ENCODE results near the gene JMJD7.

JMJD7 gene

DNA sequence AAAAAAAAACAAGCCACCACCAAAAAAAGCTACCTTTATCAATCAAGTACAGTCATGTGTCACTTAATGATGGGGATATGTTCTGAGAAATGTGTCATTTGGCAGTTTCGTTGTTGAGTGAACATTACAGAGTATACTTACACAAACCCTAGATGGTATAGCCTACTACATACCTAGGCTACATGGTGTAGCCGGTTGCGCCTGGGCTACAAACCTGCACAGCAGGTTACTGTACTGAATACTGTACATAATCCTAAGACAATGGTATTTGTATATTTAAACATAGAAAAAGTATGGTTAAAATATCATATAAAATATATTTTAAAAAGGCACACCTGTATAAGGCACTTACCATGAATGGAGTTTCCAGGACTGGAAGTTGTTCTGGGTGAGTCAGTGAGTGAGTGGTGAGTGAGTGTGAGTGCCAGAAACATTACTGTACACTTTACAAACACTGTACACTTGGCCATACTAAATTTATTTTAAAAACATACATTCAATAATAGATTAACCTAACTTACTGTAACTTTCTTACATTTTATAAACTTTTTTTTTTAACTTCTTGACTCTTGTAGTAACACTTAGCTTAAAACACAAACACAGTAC is 25.9 kb upstream of the JMJD7 start:
- FAIRE-seq = peak; percentile 23

DNA sequence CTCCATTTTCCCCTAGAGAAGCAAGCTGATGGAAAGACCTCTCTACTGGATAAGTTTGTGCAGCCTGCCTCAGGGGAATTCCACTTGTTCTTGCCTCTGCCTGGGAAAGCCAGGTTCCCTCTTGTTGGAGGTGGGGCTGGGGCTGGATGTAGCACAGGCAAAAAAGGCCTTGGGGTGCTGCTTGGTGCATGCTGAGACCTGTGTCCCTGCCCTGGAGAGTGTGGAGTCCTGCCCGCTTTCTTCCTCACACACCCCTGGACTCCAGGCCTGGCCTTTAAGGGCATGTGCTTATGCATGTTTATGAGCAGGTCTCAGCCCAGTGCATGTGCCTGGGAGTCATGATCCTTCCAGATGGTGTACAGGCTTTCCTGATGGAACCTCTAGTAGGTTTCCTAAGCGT is 23.5 kb upstream of the JMJD7 start:
- FAIRE-seq = no peak

DNA sequence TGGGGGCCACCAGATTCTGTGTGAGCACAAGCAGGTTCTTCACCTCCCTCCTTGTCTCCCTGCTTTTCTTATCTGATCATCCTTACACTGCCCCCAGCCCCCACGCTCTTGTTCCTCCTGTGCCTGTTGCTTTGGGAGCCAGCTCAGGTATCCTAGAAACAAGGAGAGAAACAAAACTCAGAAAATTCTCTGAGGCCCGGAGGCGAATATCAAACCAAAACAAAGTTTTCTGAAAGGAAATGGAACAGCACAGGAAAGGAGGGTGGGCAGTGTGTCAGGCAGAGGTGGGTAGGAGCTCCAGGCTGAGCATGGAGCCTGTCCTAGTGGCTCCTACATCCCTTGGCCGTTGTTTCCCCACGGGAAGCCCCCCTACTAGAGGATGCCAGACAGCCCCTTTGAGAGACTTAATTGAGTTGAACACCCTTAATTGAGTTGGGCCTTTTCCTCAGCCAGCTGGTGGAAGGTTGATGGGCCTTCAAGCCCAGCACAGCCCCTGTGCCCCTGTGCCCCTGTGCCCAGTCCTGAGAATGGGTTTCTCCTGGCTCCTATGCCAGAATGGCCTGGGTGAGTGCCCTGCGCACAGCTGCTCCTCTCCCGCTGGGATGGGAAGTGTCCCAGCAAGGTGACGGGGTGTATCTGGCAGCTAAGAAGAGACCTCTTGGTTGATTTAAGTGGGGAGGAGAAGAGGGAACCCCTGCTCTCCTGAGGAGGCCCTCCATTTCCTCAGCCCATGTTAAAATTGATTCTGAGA is 22.8 kb upstream of the JMJD7 start:
- FAIRE-seq = no peak

DNA sequence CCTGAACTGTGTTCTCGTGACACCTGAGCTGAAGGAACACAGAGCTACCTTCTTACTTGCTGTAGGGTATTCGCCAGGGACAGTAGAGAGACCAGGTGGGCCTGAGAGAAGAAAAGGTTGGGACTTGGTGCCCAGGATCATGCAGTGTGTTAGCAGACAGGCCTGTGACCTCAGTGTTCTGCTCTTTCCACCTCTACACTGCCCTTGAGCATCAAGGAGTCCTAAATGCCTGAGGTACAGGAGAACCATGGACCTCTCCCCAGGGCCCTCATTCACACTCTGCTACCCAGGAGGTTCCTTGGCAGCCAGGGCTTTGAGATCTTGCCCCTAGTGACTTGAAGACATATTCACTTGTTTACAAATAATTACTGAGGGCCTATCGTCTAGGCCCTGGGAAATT is 22.2 kb upstream of the JMJD7 start:
- FAIRE-seq = no peak

GRCh38 chr15:41806291-41807181 is 21.4 kb upstream of the JMJD7 start:
- FAIRE-seq = no peak

- FAIRE-seq = no peak
Observed at GRCh38 chr15:41809121-41809520, 18.8 kb upstream of the JMJD7 start.

- no peak for FAIRE-seq
Observed at GRCh38 chr15:41809526-41810220, 18.2 kb upstream of the JMJD7 start.

DNA sequence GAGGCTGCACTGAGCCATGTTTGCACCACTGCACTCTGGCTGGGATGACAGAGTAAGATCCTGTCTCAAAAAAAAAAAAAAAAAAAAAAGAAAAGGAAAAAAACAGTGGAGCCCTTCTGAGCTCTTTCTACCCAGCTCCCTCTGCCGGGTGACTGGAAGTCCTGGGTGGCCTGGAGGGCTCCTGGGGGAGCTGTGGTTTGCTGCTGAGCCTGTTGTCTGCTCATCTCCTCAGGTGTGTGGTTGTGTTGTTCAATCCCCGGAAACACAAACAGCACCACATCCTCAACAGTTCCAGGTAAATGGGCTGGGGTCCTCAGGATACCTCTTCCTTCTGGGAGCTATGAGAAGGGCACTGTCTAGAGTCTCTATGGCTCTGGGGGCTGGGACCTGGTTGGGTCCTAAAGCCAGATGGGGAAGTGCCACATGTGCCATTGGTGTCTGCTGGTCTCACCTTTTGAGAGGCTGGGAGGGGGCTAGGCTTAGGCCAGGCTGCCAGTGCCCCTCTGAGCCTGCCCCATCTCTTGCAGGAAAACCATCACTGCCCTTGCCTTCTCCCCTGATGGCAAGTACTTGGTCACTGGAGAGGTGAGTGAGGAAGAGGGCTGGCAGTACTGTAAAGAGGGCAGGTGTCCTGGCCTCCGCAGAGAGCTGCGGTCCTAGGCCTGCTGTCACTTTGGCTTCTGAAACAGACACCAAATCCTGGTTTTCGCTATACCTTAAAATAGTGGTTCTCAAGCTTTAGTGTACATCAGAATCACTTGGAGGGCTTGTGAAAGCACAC is 17.1 kb upstream of the JMJD7 start:
- no peak for FAIRE-seq

DNA sequence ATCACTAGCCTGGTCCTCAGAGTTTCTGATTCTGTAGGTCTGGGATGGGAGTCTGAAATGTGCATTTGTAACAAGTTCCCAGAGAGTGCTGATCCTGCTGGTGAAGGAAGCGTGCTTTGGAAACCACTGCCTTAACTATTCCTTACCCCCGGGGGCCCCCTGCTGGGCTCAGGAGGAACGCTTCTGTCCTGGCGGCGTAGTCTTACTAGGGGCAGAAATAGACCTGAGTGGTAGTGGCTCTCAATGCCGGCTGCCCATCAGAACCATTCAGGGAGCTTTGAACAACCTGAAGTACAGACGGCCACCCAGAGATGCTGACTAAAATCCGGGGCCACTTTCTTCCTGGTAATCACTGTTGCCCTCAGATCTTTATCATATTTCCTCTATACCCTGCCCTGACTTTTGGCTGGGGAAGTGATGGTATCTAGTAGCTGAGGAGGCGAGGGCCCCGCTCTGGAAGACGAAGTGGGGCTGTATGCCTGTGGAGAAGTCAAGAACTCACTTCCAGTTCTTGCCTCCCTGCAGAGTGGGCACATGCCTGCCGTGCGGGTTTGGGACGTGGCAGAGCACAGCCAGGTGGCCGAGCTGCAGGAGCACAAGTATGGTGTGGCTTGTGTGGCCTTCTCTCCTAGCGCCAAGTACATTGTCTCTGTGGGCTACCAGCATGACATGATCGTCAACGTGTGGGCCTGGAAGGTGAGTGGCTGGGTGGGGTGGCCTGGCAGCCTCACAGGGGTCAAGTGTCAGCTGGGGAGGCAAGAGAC is 16.3 kb upstream of the JMJD7 start:
- FAIRE-seq = peak; percentile 68

- no peak for FAIRE-seq
Observed at GRCh38 chr15:41812820-41813375, 15.0 kb upstream of the JMJD7 start.

GRCh38 chr15:41813426-41813825 is 14.5 kb upstream of the JMJD7 start:
- no peak for FAIRE-seq

DNA sequence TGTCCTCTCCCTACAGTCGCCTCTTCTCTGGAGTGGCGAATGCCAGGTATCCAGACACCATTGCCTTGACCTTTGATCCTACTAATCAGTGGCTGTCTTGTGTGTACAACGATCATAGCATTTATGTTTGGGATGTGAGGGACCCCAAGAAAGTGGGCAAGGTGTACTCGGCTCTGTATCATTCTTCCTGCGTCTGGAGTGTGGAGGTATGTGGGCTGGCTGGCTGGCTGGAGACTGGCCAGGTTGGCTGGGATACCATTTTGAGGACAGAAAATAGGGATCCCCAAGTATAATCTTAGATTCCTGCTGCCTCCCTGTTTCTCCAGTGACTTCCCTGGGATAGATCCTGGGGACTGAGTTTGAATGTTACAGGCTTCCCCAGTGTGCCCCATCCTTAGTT is 13.4 kb upstream of the JMJD7 start:
- no peak for FAIRE-seq

GRCh38 chr15:41816788-41817187 is 11.1 kb upstream of the JMJD7 start:
- FAIRE-seq = no peak

DNA sequence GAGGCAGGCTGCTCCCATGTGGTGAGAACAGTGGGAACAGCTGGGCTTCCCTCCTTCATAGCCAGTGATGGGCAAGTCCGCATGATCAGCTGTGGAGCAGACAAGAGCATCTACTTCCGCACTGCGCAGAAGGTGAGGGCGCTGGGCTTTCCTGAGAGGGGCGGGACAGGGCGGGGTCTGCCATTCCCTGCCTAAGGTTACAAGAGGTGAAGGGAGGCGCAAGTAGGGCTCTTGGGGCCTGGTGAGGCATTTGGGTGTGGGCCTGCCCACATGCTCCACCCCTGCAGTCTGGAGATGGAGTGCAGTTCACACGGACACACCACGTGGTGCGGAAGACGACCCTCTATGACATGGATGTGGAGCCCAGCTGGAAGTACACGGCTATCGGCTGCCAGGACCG is 10.6 kb upstream of the JMJD7 start:
- FAIRE-seq = no peak

GRCh38 chr15:41817781-41818180 is 10.1 kb upstream of the JMJD7 start:
- FAIRE-seq = no peak

GRCh38 chr15:41819455-41820050 is 8.3 kb upstream of the JMJD7 start:
- no peak for FAIRE-seq

- no peak for FAIRE-seq
Observed at GRCh38 chr15:41820791-41821423, 7.0 kb upstream of the JMJD7 start.

- FAIRE-seq = no peak
Observed at GRCh38 chr15:41821831-41822230, 6.1 kb upstream of the JMJD7 start.

- FAIRE-seq = no peak
Observed at GRCh38 chr15:41822471-41822870, 5.4 kb upstream of the JMJD7 start.

DNA sequence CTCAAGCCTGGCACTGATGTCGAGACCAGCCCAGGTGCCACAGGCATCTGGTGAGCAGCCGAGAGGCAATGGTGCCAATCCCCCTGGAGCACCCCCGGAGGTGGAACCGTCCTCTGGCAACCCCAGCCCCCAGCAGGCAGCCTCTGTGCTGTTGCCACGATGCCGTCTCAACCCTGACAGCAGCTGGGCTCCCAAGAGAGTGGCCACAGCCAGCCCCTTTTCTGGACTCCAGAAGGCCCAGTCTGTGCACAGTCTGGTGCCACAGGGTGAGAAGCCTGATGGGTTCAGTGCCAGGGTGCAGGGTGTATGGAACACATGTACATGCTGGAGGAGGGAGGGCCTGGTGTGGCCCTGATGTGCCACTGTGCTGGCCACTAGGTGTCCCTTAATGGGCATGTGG is 4.9 kb upstream of the JMJD7 start:
- FAIRE-seq = no peak

Data from G401.6 (cell line).